Measurements from ENCODE around the gene ARHGEF7. TPM values are rescaled to one million over a fixed set of nuclear protein-coding genes. Genes with fewer than 3 reads are reported as not detected.

ARHGEF7 gene
- total RNA-seq, 4 donors from 2014 or later: 88.7 to 119 (median 110) TPM

DNA sequence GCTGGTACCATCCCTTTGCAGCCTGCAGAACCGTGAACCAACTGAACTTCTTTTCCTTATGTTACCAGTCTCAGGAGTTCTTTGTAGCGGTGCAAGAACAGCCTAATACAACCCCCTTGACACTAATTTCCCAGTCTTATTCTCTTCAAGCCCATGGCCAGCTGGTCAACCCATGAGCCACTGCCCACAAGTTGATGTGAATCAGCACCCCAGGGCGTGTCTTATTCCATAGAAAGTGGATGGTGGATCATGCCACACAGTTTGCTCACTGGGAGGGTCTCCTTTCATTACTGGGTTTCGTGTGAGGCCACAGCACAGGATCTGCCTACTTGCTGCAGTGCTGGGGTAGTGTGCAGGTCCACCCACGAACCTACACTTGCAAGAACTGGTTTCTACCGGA, 232.3 kb downstream of the ARHGEF7 start:
- peaks cover 0 to 18% (median 0%) of the 10 kb centered on the region in 3 donors for H3K36me3 ChIP-seq
- H3K4me1 ChIP-seq: no peaks in the 10 kb centered on the region
- H3K27me3 ChIP-seq: no peaks in the 10 kb centered on the region
- 83 to 91% methylated on average over 6 of the region's 6 CpGs for WGBS, 2 donors
- no peak overlapping the region for H3K27ac ChIP-seq
- H3K9me3 ChIP-seq: peaks cover 0 to 6% (median 0%) of the 10 kb centered on the region in 4 donors
- no peak for DNase-seq (ENCODE audit: low spot score in 2 of 2)
- no peak overlapping the region for H3K4me3 ChIP-seq
- no peak for TF ChIP-seq EP300 (IDR thresholded peaks at IDR 0.05)
- TF ChIP-seq, protein P1, sequence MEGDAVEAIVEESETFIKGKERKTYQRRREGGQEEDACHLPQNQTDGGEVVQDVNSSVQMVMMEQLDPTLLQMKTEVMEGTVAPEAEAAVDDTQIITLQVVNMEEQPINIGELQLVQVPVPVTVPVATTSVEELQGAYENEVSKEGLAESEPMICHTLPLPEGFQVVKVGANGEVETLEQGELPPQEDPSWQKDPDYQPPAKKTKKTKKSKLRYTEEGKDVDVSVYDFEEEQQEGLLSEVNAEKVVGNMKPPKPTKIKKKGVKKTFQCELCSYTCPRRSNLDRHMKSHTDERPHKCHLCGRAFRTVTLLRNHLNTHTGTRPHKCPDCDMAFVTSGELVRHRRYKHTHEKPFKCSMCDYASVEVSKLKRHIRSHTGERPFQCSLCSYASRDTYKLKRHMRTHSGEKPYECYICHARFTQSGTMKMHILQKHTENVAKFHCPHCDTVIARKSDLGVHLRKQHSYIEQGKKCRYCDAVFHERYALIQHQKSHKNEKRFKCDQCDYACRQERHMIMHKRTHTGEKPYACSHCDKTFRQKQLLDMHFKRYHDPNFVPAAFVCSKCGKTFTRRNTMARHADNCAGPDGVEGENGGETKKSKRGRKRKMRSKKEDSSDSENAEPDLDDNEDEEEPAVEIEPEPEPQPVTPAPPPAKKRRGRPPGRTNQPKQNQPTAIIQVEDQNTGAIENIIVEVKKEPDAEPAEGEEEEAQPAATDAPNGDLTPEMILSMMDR (IDR thresholded peaks at IDR 0.05): no peak
- no peak for TF ChIP-seq POLR2A (IDR thresholded peaks at IDR 0.05)

DNA sequence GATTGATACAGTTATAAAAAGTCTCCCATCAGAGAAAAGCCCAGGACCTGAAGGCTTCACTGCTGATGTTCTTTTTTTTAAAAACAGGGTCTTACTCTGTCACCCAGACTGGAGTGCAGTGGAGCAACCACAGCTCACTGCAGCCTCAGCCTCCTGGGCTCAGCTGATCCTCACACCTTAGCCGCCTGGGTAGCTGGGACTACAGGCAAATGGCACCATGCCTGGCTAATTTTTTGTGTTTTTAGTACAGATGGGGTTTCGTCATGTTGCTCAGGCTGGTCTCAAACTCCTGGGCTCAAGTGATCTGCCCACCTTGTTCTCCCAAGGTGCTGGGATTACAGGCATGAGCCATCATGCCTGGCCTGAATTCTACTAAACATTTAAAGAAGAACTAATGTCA, 238.4 kb downstream of the ARHGEF7 start:
- no peak overlapping the region for H3K4me3 ChIP-seq
- no peaks in the 10 kb centered on the region for H3K36me3 ChIP-seq
- TF ChIP-seq EP300 (IDR thresholded peaks at IDR 0.05): no peak
- TF ChIP-seq, protein P1 (IDR thresholded peaks at IDR 0.05): no peak
- no peak for TF ChIP-seq POLR2A (IDR thresholded peaks at IDR 0.05)
- H3K27me3 ChIP-seq: no peaks in the 10 kb centered on the region
- peaks cover 0 to 6% (median 0%) of the 10 kb centered on the region in 4 donors for H3K9me3 ChIP-seq
- no peak overlapping the region for H3K27ac ChIP-seq
- WGBS, 2 donors: 85 to 91% methylated on average over 2 of the region's 2 CpGs
- H3K4me1 ChIP-seq: no peaks in the 10 kb centered on the region
- no peak for DNase-seq (ENCODE audit: low spot score in 2 of 2)

DNA sequence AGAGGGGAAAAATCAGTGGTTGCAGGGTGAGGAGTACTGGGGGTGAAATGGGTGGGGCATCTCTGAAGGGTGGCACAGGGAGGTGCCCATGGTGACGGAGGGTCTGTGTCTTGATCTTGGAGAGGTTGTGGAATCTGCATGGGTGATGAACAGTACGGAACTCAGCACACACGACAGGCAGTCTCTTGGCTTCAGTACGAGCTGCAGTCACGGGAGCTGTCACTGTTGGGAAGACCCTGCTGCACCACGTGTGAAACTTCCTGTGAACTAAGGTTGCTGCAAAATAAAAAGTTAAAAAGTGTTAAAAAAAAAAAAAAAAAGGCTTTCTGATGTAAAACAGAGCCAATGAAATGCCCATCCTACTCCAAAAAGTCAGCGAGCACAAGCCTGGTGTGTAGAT, 239.7 kb downstream of the ARHGEF7 start:
- no peaks in the 10 kb centered on the region for H3K9me3 ChIP-seq
- 65 to 75% methylated on average over 7 of the region's 7 CpGs for WGBS, 2 donors
- TF ChIP-seq EP300 (IDR thresholded peaks at IDR 0.05) (no peak), POLR2A (IDR thresholded peaks at IDR 0.05) (no peak)
- TF ChIP-seq, protein P1 (IDR thresholded peaks at IDR 0.05): no peak
- H3K27ac ChIP-seq: no peak overlapping the region
- H3K4me1 ChIP-seq: no peaks in the 10 kb centered on the region
- no peak for DNase-seq (ENCODE audit: low spot score in 2 of 2)
- H3K27me3 ChIP-seq: no peaks in the 10 kb centered on the region
- no peaks in the 10 kb centered on the region for H3K36me3 ChIP-seq
- H3K4me3 ChIP-seq: no peak overlapping the region

Other genes with a start within 250 kb of the ARHGEF7 start
- gene ANKRD10, start 200.2 kb upstream of the ARHGEF7 start, total RNA-seq: 100 to 1,000 TPM; 200 to 241 (median 207) TPM
- 1 to 10 TPM in 1 of 4 donors, not detected in 3; 2.4 TPM for gene TEX29, start 205.3 kb downstream of the ARHGEF7 start, total RNA-seq